ENCODE data around the gene XAB2. TPM values are rescaled to one million over a fixed set of nuclear protein-coding genes. Genes with fewer than 3 reads are reported as not detected.
A peak's percentile ranks its signal among the peaks of the same experiment; 100 is the strongest.
"Not testable (repeated sequence)": the region's sequence is repeated elsewhere in the genome, so short reads cannot be mapped to it uniquely, and the experiment has no call there.

The XAB2 gene
- total and polyA plus RNA-seq, 2 experiments from 2014 or later: 27.5 to 81.5 TPM

GRCh38 chr19:7644550-7644877 lies 15.2 kb upstream of the XAB2 start:
- H3K9me3 ChIP-seq (ENCODE audit: low read depth): no peaks in the 10 kb centered on the region
- no peak overlapping the region for H3K4me3 ChIP-seq
- no peaks in the 10 kb centered on the region for H3K27me3 ChIP-seq
- H3K27ac ChIP-seq: no peak overlapping the region
- DNase-seq (ENCODE audit: low read depth in 1 of 2, low spot score in 1 of 2): no peak
- no peaks in the 10 kb centered on the region for H3K36me3 ChIP-seq
- no peak for TF ChIP-seq CTCF (IDR thresholded peaks at IDR 0.05; ENCODE audit: low read depth, low read length)
- H3K4me1 ChIP-seq (ENCODE audit: low read depth): no peaks in the 10 kb centered on the region

- not testable (repeated sequence) for H3K27me3 ChIP-seq; H3K27ac ChIP-seq; DNase-seq (ENCODE audit: low read depth in 1 of 2, low spot score in 1 of 2); H3K4me1 ChIP-seq (ENCODE audit: low read depth); H3K9me3 ChIP-seq (ENCODE audit: low read depth); H3K4me3 ChIP-seq; H3K36me3 ChIP-seq
Measured at GRCh38 chr19:7643629-7644549, 14.5 kb upstream of the XAB2 start.

GRCh38 chr19:7643031-7643415 lies 13.7 kb upstream of the XAB2 start:
- DNase-seq (ENCODE audit: low read depth in 1 of 2, low spot score in 1 of 2): no peak
- no peaks in the 10 kb centered on the region for H3K36me3 ChIP-seq

GRCh38 chr19:7642295-7643030 lies 13.1 kb upstream of the XAB2 start:
- no peaks in the 10 kb centered on the region for H3K36me3 ChIP-seq
- DNase-seq (ENCODE audit: low read depth in 1 of 2, low spot score in 1 of 2): no peak
- no peaks in the 10 kb centered on the region for H3K9me3 ChIP-seq (ENCODE audit: low read depth)

More at GRCh38 chr19:7643031-7643415, 13.7 kb upstream of the XAB2 start:
- H3K4me1 ChIP-seq (ENCODE audit: low read depth): no peaks in the 10 kb centered on the region
- no peaks in the 10 kb centered on the region for H3K9me3 ChIP-seq (ENCODE audit: low read depth)
- no peak overlapping the region for H3K4me3 ChIP-seq
- H3K27me3 ChIP-seq: no peaks in the 10 kb centered on the region
- no peak for TF ChIP-seq CTCF (IDR thresholded peaks at IDR 0.05; ENCODE audit: low read depth, low read length)
- no peak overlapping the region for H3K27ac ChIP-seq

GRCh38 chr19:7641290-7642276 lies 12.2 kb upstream of the XAB2 start:
- no peak for DNase-seq (ENCODE audit: low read depth in 1 of 2, low spot score in 1 of 2)
- TF ChIP-seq CTCF (IDR thresholded peaks at IDR 0.05; ENCODE audit: low read depth, low read length): peak; percentile 14
- Histone ChIP-seq H3K36me3 (no peaks in the 10 kb centered on the region), H3K9me3 (ENCODE audit: low read depth) (no peaks in the 10 kb centered on the region), H3K27me3 (no peaks in the 10 kb centered on the region), H3K4me1 (ENCODE audit: low read depth) (no peaks in the 10 kb centered on the region), H3K4me3 (no peak overlapping the region), H3K27ac (no peak overlapping the region)

More at GRCh38 chr19:7642295-7643030, 13.1 kb upstream of the XAB2 start:
- TF ChIP-seq CTCF (IDR thresholded peaks at IDR 0.05; ENCODE audit: low read depth, low read length): no peak
- Histone ChIP-seq H3K4me3 (no peak overlapping the region), H3K4me1 (ENCODE audit: low read depth) (no peaks in the 10 kb centered on the region), H3K27me3 (no peaks in the 10 kb centered on the region), H3K27ac (no peak overlapping the region)

Measured in cardiac muscle cell (in vitro differentiated cells and primary cell).